ENCODE results near the gene OPA1.

DNA sequence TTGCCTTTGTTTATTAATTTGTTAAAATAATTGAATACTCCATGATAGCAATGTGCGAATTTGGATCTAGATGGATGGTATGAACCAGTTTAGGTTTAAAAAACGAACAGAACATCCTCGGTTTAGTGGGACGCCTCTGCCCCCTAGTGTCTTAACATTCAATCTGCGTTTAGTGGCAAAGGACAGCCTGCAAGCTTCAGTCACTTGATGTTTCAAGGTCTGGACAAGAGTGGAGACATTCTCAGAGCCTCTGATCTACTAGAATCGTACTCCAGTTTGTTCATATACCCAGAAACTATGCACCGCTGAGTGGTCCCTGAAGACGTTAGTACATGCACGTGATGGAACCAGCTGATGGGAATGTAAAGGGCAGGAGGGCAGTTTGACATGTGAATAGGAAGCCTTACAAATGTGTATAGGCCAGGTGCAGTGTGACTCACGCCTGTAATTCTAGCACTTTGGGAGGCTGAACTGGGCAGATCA is 20.5 kb upstream of the OPA1 start:
- no peak for TF ChIP-seq EP300 (IDR thresholded peaks at IDR 0.05)
- TF ChIP-seq CTCF (IDR thresholded peaks at IDR 0.05), result peak; percentile 46 to 79 (median 68)
